Endothelial cell of umbilical vein (primary cell): ENCODE results near the gene LCE2A. TPM values are rescaled to one million over a fixed set of nuclear protein-coding genes. Genes with fewer than 3 reads are reported as not detected.

Experiments
- BruUV-seq: library from RNA; stranded (reverse); fragments of 400-500 nt; replicated peaks from 2 replicates; lab custom pipeline; 2021; lab: Mats Ljungman, UMichigan
- CTCF ChIA-PET: fragments of 300-600, 350-600 bp; sonication (Branson Sonifier 250); formaldehyde crosslinking; loops from one replicate; lab custom pipeline; 2021; ENCODE audit warnings: antibody characterized with exemption, inconsistent platforms; lab: Charles Lee
- POLR2A ChIA-PET: fragments of 300-600, 350-600 bp; sonication (Branson Sonifier 250); formaldehyde crosslinking; loops from one replicate; lab custom pipeline; 2021; ENCODE audit warnings: antibody characterized with exemption, inconsistent platforms; lab: Charles Lee
- DNase-seq: peaks from one replicate; pipeline ENCODE4 v3.0.0-alpha.2; 2011; ENCODE audit warnings: low read depth, low spot score
- FAIRE-seq: peaks from 2 replicates; lab custom pipeline; 2011; peaks lifted over from hg19 to GRCh38; lab: Jason Lieb, UNC
- H2AFZ ChIP-seq: 2 replicates; pipeline ENCODE4 v1.6.0; 2012; ENCODE audit warnings: low read depth, low read length, control low read depth, inconsistent platforms
- H3K27ac ChIP-seq: 2 replicates; pipeline ENCODE4 v1.5.1; 2011; ENCODE audit warnings: low read depth, mild to moderate bottlenecking, control low read depth, low read length, moderate library complexity; ENCODE audit not compliant: insufficient read depth
- H3K27me3 ChIP-seq, 2 experiments: 2 replicates each; pipeline versions ENCODE4 v1.6.0 to v1.6.1; 2011; ENCODE audit warnings: low read length in 2 of 2, mixed read lengths in 1 of 2; ENCODE audit not compliant: control insufficient read depth in 2 of 2, insufficient read depth in 2 of 2
- H3K36me3 ChIP-seq, 2 experiments: 2 replicates in 1 of 2; 3 replicates in 1 of 2; pipeline ENCODE4 v1.5.1; 2011; ENCODE audit warnings: low read length in 2 of 2, mild to moderate bottlenecking in 1 of 2, moderate library complexity in 1 of 2; ENCODE audit not compliant: control insufficient read depth in 2 of 2, insufficient read depth in 2 of 2; ENCODE audit errors: extremely low read depth in 1 of 2
- H3K4me1 ChIP-seq: 3 replicates; pipeline ENCODE4 v1.5.1; 2011; ENCODE audit warnings: mild to moderate bottlenecking, low read length; ENCODE audit not compliant: control insufficient read depth, insufficient read depth; ENCODE audit errors: extremely low read depth
- H3K4me2 ChIP-seq: 2 replicates; pipeline ENCODE4 v1.6.1; 2011; ENCODE audit warnings: low read length, control low read depth, mixed read lengths; ENCODE audit not compliant: insufficient read depth
- H3K4me3 ChIP-seq, 3 experiments: fragments of 200-600 bp in 1 of 3; sonication (generic), shearing (Covaris generic) in 1 of 3; replicated peaks in 1 of 3; 2 replicates each; pipeline ENCODE4 v1.5.1; 2011 to 2016; ENCODE audit warnings: control low read depth in 3 of 3, low read length in 3 of 3, mild to moderate bottlenecking in 2 of 3, inconsistent platforms in 1 of 3, low read depth in 1 of 3, moderate library complexity in 1 of 3; ENCODE audit not compliant: insufficient read depth in 1 of 3
- H3K79me2 ChIP-seq: 2 replicates; pipeline ENCODE4 v1.6.0; 2012; ENCODE audit warnings: low read length, inconsistent platforms; ENCODE audit not compliant: control insufficient read depth, insufficient read depth
- H3K9ac ChIP-seq: replicated peaks from 2 replicates; pipeline ENCODE3; 2011; ENCODE audit warnings: low read length, control low read depth; ENCODE audit not compliant: insufficient read depth; ENCODE audit errors: extremely low read depth
- H3K9me1 ChIP-seq: replicated peaks from 3 replicates; pipeline ENCODE4 v1.6.0; 2011; ENCODE audit warnings: mild to moderate bottlenecking, low read length; ENCODE audit not compliant: control insufficient read depth, insufficient read depth; ENCODE audit errors: extremely low read depth
- H3K9me3 ChIP-seq: replicated peaks from 2 replicates; pipeline ENCODE4 v1.5.1; 2012; ENCODE audit warnings: low read length, inconsistent platforms; ENCODE audit not compliant: control insufficient read depth, insufficient read depth
- H4K20me1 ChIP-seq: replicated peaks from 2 replicates; pipeline ENCODE3; 2011; ENCODE audit warnings: mild to moderate bottlenecking, low read length; ENCODE audit not compliant: control insufficient read depth, insufficient read depth; ENCODE audit errors: extremely low read depth
- CTCF ChIP-seq, 2 donors: IDR thresholded peaks; 1 replicate in 1 of 2; 2 replicates in 1 of 2; pipeline ENCODE4 v1.5.1; 2011; ENCODE audit warnings: low read length in 2 of 2, mild to moderate bottlenecking in 2 of 2, moderate library complexity in 2 of 2, control low read depth in 1 of 2, inconsistent platforms in 1 of 2, low read depth in 1 of 2; ENCODE audit not compliant: insufficient read depth in 1 of 2; ENCODE audit errors: extremely low read depth in 1 of 2
- EZH2 ChIP-seq: IDR thresholded peaks from 2 replicates; pipeline ENCODE4 v1.6.1; 2012; ENCODE audit warnings: borderline replicate concordance, low read depth, mild to moderate bottlenecking, moderate library complexity, low read length, inconsistent platforms; ENCODE audit not compliant: severe bottlenecking
- FOS ChIP-seq: IDR thresholded peaks from 2 replicates; pipeline ENCODE4 v1.6.1; 2011; ENCODE audit warnings: mild to moderate bottlenecking, low read length, moderate library complexity, borderline replicate concordance; ENCODE audit not compliant: insufficient read depth
- GATA2 ChIP-seq: IDR thresholded peaks from 2 replicates; pipeline ENCODE4 v1.7.0; 2011; ENCODE audit warnings: low read depth, mild to moderate bottlenecking, moderate library complexity, mixed read lengths, low read length; ENCODE audit not compliant: insufficient read length, insufficient read depth
- JUN ChIP-seq: IDR thresholded peaks from 2 replicates; pipeline ENCODE4 v1.6.1; 2011; ENCODE audit warnings: borderline replicate concordance, low read depth; ENCODE audit not compliant: insufficient read length, insufficient read depth
- MAX ChIP-seq: IDR thresholded peaks from 2 replicates; pipeline ENCODE4 v1.6.1; 2011; ENCODE audit not compliant: insufficient read depth, insufficient read length
- MYC ChIP-seq: IDR thresholded peaks from one replicate; pipeline ENCODE4 v1.6.1; 2011; ENCODE audit warnings: mild to moderate bottlenecking, low read depth, low read length
- POLR2A ChIP-seq: IDR thresholded peaks from 2 replicates; pipeline ENCODE4 v1.6.1; 2012; ENCODE audit warnings: low read depth, mild to moderate bottlenecking, control low read depth, low read length
- POLR2AphosphoS5 ChIP-seq: IDR thresholded peaks from 2 replicates; pipeline ENCODE4 v1.6.1; 2012; ENCODE audit warnings: low read depth, mild to moderate bottlenecking, control low read depth, low read length, moderate library complexity; ENCODE audit not compliant: insufficient read depth
- dilution Hi-C: fragments of 300-500 bp; cut with MboI; formaldehyde crosslinking; loops from one replicate; pipeline ENCODE4 v1.15.0; 2019; ENCODE audit warnings: low sequenced_read_pairs; ENCODE audit not compliant: extremely low pct_ligation_motif_present
- intact Hi-C: fragments of 100-400 bp; cut with micrococcal nuclease; formaldehyde crosslinking; loops from one replicate; pipeline ENCODE4 v1.10.0; 2022
- polyA plus RNA-seq, 4 experiments: library from polyadenylated mRNA; depleted of rRNA in 3 of 4; stranded (reverse) in 3 of 4; unstranded in 1 of 4; fragments of >200 nt; gene quantifications; 2 replicates each; pipeline versions ENCODE4 v1.2.1 to v1.2.3, GENCODE V29; 2011 to 2012; ENCODE audit warnings: missing spikeins in 1 of 4
- total RNA-seq: library from RNA; stranded (reverse); gene quantifications from 2 replicates; pipeline ENCODE4 v1.2.3, GENCODE V29; 2021

The LCE2A gene
- total and polyA plus RNA-seq, 2 donors (not counting 3 experiments of a cell fraction or from before 2014, with no cell fraction given): not detected

GRCh38 chr1:152707860-152708259 lies 9.7 kb downstream of the LCE2A start, which contains the start of gene LCE4A:
Gene LCE4A (plus strand): TSS chr1:152708160. CDS start chr1:152709076, 916 bp downstream.
- DNase-seq: no peak
- no peaks in the 10 kb centered on the region for H3K27me3 ChIP-seq
- no peaks in the 10 kb centered on the region for H4K20me1 ChIP-seq
- intact Hi-C loops (no loop called here), dilution Hi-C loops (no loop called here)
- H3K9me3 ChIP-seq: no peaks in the 10 kb centered on the region
- H2AFZ ChIP-seq: no peak within 1 kb of the TSS
- H3K4me3 ChIP-seq: no peak within 1 kb of the TSS
- H3K4me1 ChIP-seq: no peaks in the 10 kb centered on the region
- H3K9ac ChIP-seq: no peak within 1 kb of the TSS
- H3K4me2 ChIP-seq: no peak within 1 kb of the TSS
- no peaks in the 10 kb centered on the region for H3K36me3 ChIP-seq
- no peak for TF ChIP-seq FOS
- no peak for TF ChIP-seq JUN
- TF ChIP-seq POLR2A: no peak
- no peak for TF ChIP-seq EZH2
- TF ChIP-seq MAX: no peak
- no peak for TF ChIP-seq CTCF (IDR thresholded peaks at IDR 0.05; ENCODE audit: extremely low read depth in 1 of 2, insufficient read depth in 1 of 2, low read depth in 1 of 2, low read length in 2 of 2)
- TF ChIP-seq POLR2AphosphoS5: no peak
- no peak for TF ChIP-seq GATA2
- TF ChIP-seq MYC: no peak
- no peaks in the 10 kb centered on the region for H3K9me1 ChIP-seq
- POLR2A ChIA-PET: no interaction called here
- no peaks in the 10 kb centered on the region for H3K79me2 ChIP-seq
- CTCF ChIA-PET: no interaction called here
- no TSS peak for BruUV-seq
- H3K27ac ChIP-seq: no peak within 1 kb of the TSS
- no peak for FAIRE-seq
